CD14-positive monocyte (primary cell): Measurements from ENCODE around the gene CDK1. TPM values are rescaled to one million over a fixed set of nuclear protein-coding genes. Genes with fewer than 3 reads are reported as not detected.

Experiments
- DNase-seq, 3 donors: peaks; one replicate each; pipeline ENCODE4 v3.0.0-alpha.2; 2011 to 2022
- H2AFZ ChIP-seq: 2 replicates; pipeline ENCODE4 v1.6.0; 2012; ENCODE audit warnings: mild to moderate bottlenecking, low read depth, low read length, inconsistent platforms; ENCODE audit not compliant: insufficient read depth, poor library complexity, severe bottlenecking
- H3K27ac ChIP-seq, 2 donors: 1 replicate in 1 of 2; 2 replicates in 1 of 2; pipeline ENCODE4 v1.5.1; 2012 to 2013; ENCODE audit warnings: low read length in 2 of 2, control low read depth in 1 of 2, inconsistent platforms in 1 of 2, low read depth in 1 of 2, mild to moderate bottlenecking in 1 of 2
- H3K27me3 ChIP-seq, 2 donors: one replicate each; pipeline versions ENCODE4 v1.6.0 to v1.6.1; 2011 to 2013; ENCODE audit warnings: low read length in 2 of 2; ENCODE audit not compliant: control insufficient read depth in 2 of 2, insufficient read depth in 2 of 2
- H3K36me3 ChIP-seq, 2 donors: replicated peaks in 1 of 2; 1 replicate in 1 of 2; 2 replicates in 1 of 2; pipeline versions ENCODE4 v1.5.1 to v1.6.1; 2012 to 2013; ENCODE audit warnings: low read length in 2 of 2, control low read depth in 1 of 2, inconsistent platforms in 1 of 2, mild to moderate bottlenecking in 1 of 2; ENCODE audit not compliant: insufficient read depth in 2 of 2, control insufficient read depth in 1 of 2
- H3K4me1 ChIP-seq, 2 donors: 1 replicate in 1 of 2; 2 replicates in 1 of 2; pipeline versions ENCODE4 v1.5.1 to v1.6.1; 2012 to 2013; ENCODE audit warnings: low read length in 2 of 2, control low read depth in 1 of 2, inconsistent platforms in 1 of 2, mild to moderate bottlenecking in 1 of 2, moderate library complexity in 1 of 2; ENCODE audit not compliant: insufficient read depth in 2 of 2, control insufficient read depth in 1 of 2
- H3K4me2 ChIP-seq: replicated peaks from 2 replicates; pipeline ENCODE3; 2012; ENCODE audit warnings: low read length, moderate library complexity, mild to moderate bottlenecking; ENCODE audit not compliant: poor library complexity, severe bottlenecking; ENCODE audit errors: extremely low read depth
- H3K4me3 ChIP-seq, 3 experiments: fragments of 200-600 bp in 1 of 3; sonication (generic) in 1 of 3; replicated peaks in 1 of 3; 1 replicate in 2 of 3; 2 replicates in 1 of 3; pipeline ENCODE4 v1.5.1; 2011 to 2013; ENCODE audit warnings: low read length in 3 of 3, mild to moderate bottlenecking in 3 of 3, control low read depth in 2 of 3, low read depth in 2 of 3, inconsistent platforms in 1 of 3, moderate library complexity in 1 of 3
- H3K79me2 ChIP-seq: 2 replicates; pipeline ENCODE4 v1.6.0; 2012; ENCODE audit warnings: mild to moderate bottlenecking, control low read depth, inconsistent platforms, low read length, moderate library complexity; ENCODE audit not compliant: insufficient read depth
- H3K9ac ChIP-seq: 2 replicates; pipeline ENCODE4 v1.6.0; 2017; ENCODE audit warnings: low read length, mild to moderate bottlenecking; ENCODE audit not compliant: insufficient read depth, poor library complexity, severe bottlenecking
- H3K9me3 ChIP-seq, 2 donors: replicated peaks in 1 of 2; 1 replicate in 1 of 2; 2 replicates in 1 of 2; pipeline versions ENCODE4 v1.5.1 to v1.6.1; 2012 to 2013; ENCODE audit warnings: low read length in 2 of 2, control low read depth in 1 of 2; ENCODE audit not compliant: control insufficient read depth in 1 of 2, insufficient read depth in 1 of 2
- H4K20me1 ChIP-seq: 2 replicates; pipeline ENCODE4 v1.6.0; 2012; ENCODE audit warnings: mild to moderate bottlenecking, low read length, control low read depth, moderate library complexity; ENCODE audit not compliant: insufficient read depth
- H3K27ac Mint-ChIP-seq, 7 donors: one replicate each; pipeline ENCODE4 v1.8.0; 2020; ENCODE audit warnings: mild to moderate bottlenecking in 7 of 7, mixed read lengths in 7 of 7, moderate library complexity in 6 of 7, inconsistent platforms in 2 of 7
- H3K27me3 Mint-ChIP-seq, 3 donors: one replicate each; pipeline ENCODE4 v1.8.0; 2021 to 2022; ENCODE audit warnings: low read depth in 3 of 3, mild to moderate bottlenecking in 3 of 3, mixed read lengths in 3 of 3, moderate library complexity in 3 of 3, inconsistent platforms in 1 of 3
- H3K36me3 Mint-ChIP-seq, 2 donors: one replicate each; pipeline ENCODE4 v1.8.0; 2020; ENCODE audit warnings: mixed read lengths in 2 of 2, inconsistent platforms in 1 of 2, mild to moderate bottlenecking in 1 of 2
- H3K4me1 Mint-ChIP-seq: one replicate; pipeline ENCODE4 v1.8.0; 2020; ENCODE audit warnings: mild to moderate bottlenecking, mixed read lengths
- H3K4me3 Mint-ChIP-seq, 2 donors: one replicate each; pipeline ENCODE4 v1.8.0; 2020; ENCODE audit warnings: mild to moderate bottlenecking in 2 of 2, mixed read lengths in 2 of 2, moderate library complexity in 1 of 2
- H3K9me3 Mint-ChIP-seq, 7 donors: one replicate each; pipeline ENCODE4 v1.8.0; 2020 to 2022; ENCODE audit warnings: mixed read lengths in 7 of 7, mild to moderate bottlenecking in 6 of 7, moderate library complexity in 6 of 7, inconsistent platforms in 2 of 7
- CTCF ChIP-seq: fragments of 200-600 bp; IDR thresholded peaks from one replicate; pipeline ENCODE4 v1.8.0; 2022; ENCODE audit warnings: antibody characterized with exemption, mild to moderate bottlenecking
- WGBS: methylation state at CpG from one replicate; pipeline ENCODE4 v1.1.5; 2013; ENCODE audit warnings: missing lambda C conversion rate; ENCODE audit not compliant: insufficient coverage; 5-methylcytosine and 5-hydroxymethylcytosine counted together
- intact Hi-C, 2 donors: fragments of 100-400 bp; cut with micrococcal nuclease; formaldehyde crosslinking; loops; one replicate each; pipeline versions ENCODE4 v1.15.0 to v1.15.1; 2023
- polyA plus RNA-seq, 3 donors: library from polyadenylated mRNA; depleted of rRNA in 1 of 3; unstranded in 2 of 3; stranded (reverse) in 1 of 3; fragments of 300-500 nt in 2 of 3; fragments of >200 nt in 1 of 3; fragmentation: Illumina TruSeq in 2 of 3; gene quantifications; 1 replicate in 2 of 3; 2 replicates in 1 of 3; pipeline ENCODE4 v1.2.3, GENCODE V29; 2012 to 2021

The CDK1 gene
- polyA plus RNA-seq, 3 donors, result 0.08 to 0.21 (median 0.09) TPM

GRCh38 chr10:60842694-60843093 lies 64.4 kb downstream of the CDK1 start:
- no peaks in the 10 kb centered on the region for H3K9me3 ChIP-seq
- Mint-ChIP-seq H3K36me3 (no peaks in the 10 kb centered on the region), H3K9me3 (peaks cover 0 to 4% (median 2%) of the 10 kb centered on the region in 7 donors), H3K4me1 (no peaks in the 10 kb centered on the region), H3K27me3 (peaks cover 0 to 2% (median 0%) of the 10 kb centered on the region in 3 donors), H3K27ac (no peak overlapping the region), H3K4me3 (no peak overlapping the region)
- H3K27me3 ChIP-seq, result no peaks in the 10 kb centered on the region
- intact Hi-C loops, result no loop called here
- no peak overlapping the region for H3K27ac ChIP-seq
- H3K4me2 ChIP-seq, result no peak overlapping the region
- H3K4me3 ChIP-seq, result no peak overlapping the region
- H3K9ac ChIP-seq, result no peak overlapping the region
- no peaks in the 10 kb centered on the region for H4K20me1 ChIP-seq
- no peak overlapping the region for H2AFZ ChIP-seq
- no CpG with 5 or more reads among the region's 1 CpG for WGBS
- no peaks in the 10 kb centered on the region for H3K36me3 ChIP-seq
- TF ChIP-seq CTCF, result no peak
- no peaks in the 10 kb centered on the region for H3K4me1 ChIP-seq
- DNase-seq, result no peak
- H3K79me2 ChIP-seq, result no peaks in the 10 kb centered on the region

Other genes starting within 250 kb of the CDK1 start
- under 1 TPM; 0.41 to 0.96 (median 0.62) TPM for gene RHOBTB1, start 165.7 kb downstream of the CDK1 start, polyA plus RNA-seq